Measurements from ENCODE around the gene DISC1.
A peak's percentile ranks its signal among the peaks of the same experiment; 100 is the strongest.
"Not testable (repeated sequence)": the region's sequence is repeated elsewhere in the genome, so short reads cannot be mapped to it uniquely, and the experiment has no call there.

Gene DISC1

GRCh38 chr1:231705806-231706760 lies 79.5 kb downstream of the DISC1 start:
- DNase-seq: no peak

- DNase-seq: no peak
Observed at GRCh38 chr1:231706934-231707333, 80.3 kb downstream of the DISC1 start.

- no peak for DNase-seq
Observed at GRCh38 chr1:231707407-231707806, 80.8 kb downstream of the DISC1 start.

GRCh38 chr1:231708394-231708793 lies 81.8 kb downstream of the DISC1 start:
- DNase-seq: no peak

GRCh38 chr1:231714440-231714839 lies 87.8 kb downstream of the DISC1 start:
- DNase-seq: no peak

GRCh38 chr1:231715816-231716722 lies 89.5 kb downstream of the DISC1 start:
- DNase-seq: no peak

GRCh38 chr1:231716879-231717278 lies 90.3 kb downstream of the DISC1 start:
- DNase-seq: no peak

GRCh38 chr1:231719485-231720183 lies 93.0 kb downstream of the DISC1 start:
- no peak for DNase-seq

GRCh38 chr1:231720652-231721325 lies 94.2 kb downstream of the DISC1 start:
- no peak for DNase-seq

- DNase-seq: no peak
Observed at GRCh38 chr1:231721436-231721835, 94.8 kb downstream of the DISC1 start.

- no peak for DNase-seq
Observed at GRCh38 chr1:231722356-231722755, 95.8 kb downstream of the DISC1 start.

- no peak for DNase-seq
Observed at GRCh38 chr1:231723146-231723545, 96.6 kb downstream of the DISC1 start.

GRCh38 chr1:231724041-231724440 lies 97.5 kb downstream of the DISC1 start:
- DNase-seq: no peak

- DNase-seq: peak; percentile 51
Observed at GRCh38 chr1:231724876-231725647, 98.5 kb downstream of the DISC1 start.

GRCh38 chr1:231727171-231727570 lies 100.6 kb downstream of the DISC1 start:
- DNase-seq: no peak

GRCh38 chr1:231728987-231729386 lies 102.4 kb downstream of the DISC1 start:
- not testable (repeated sequence) for DNase-seq

GRCh38 chr1:231729544-231729943 lies 103.0 kb downstream of the DISC1 start:
- no peak for DNase-seq

- no peak for DNase-seq
Observed at GRCh38 chr1:231731268-231731667, 104.7 kb downstream of the DISC1 start.

GRCh38 chr1:231733063-231733462 lies 106.5 kb downstream of the DISC1 start:
- no peak for DNase-seq

- no peak for DNase-seq
Observed at GRCh38 chr1:231733672-231734071, 107.1 kb downstream of the DISC1 start.

- DNase-seq: peak; percentile 16
Observed at GRCh38 chr1:231734417-231734816, 107.8 kb downstream of the DISC1 start.

- no peak for DNase-seq
Observed at GRCh38 chr1:231735411-231735810, 108.8 kb downstream of the DISC1 start.
